Nephron progenitor cell (in vitro differentiated cells): Measurements from ENCODE around the gene TRIML1.

Experiments
- DNase-seq: peaks from one replicate; pipeline ENCODE4 v3.0.0; 2021
- H3K27ac Mint-ChIP-seq: 2 replicates; pipeline ENCODE4 v1.8.0; 2021; ENCODE audit warnings: mild to moderate bottlenecking, moderate library complexity, mixed read lengths
- H3K27me3 Mint-ChIP-seq: 2 replicates; pipeline ENCODE4 v1.8.0; 2021; ENCODE audit warnings: mild to moderate bottlenecking, low read depth, mixed read lengths; ENCODE audit not compliant: poor library complexity
- H3K36me3 Mint-ChIP-seq: 2 replicates; pipeline ENCODE4 v1.8.0; 2021; ENCODE audit warnings: low read depth, mixed read lengths
- H3K4me1 Mint-ChIP-seq: 2 replicates; pipeline ENCODE4 v1.8.0; 2021; ENCODE audit warnings: mixed read lengths
- H3K4me3 Mint-ChIP-seq: 2 replicates; pipeline ENCODE4 v1.8.0; 2021; ENCODE audit warnings: mild to moderate bottlenecking, moderate library complexity, mixed read lengths
- H3K9me3 Mint-ChIP-seq: 2 replicates; pipeline ENCODE4 v1.8.0; 2021; ENCODE audit warnings: mild to moderate bottlenecking, moderate library complexity, mixed read lengths
- CTCF ChIP-seq: fragments of 200-600 bp; sonication (generic); IDR thresholded peaks from 2 replicates; pipeline ENCODE4 v1.5.0; 2021; ENCODE audit warnings: antibody characterized with exemption

Gene TRIML1

GRCh38 chr4:188143731-188144130, 4.5 kb downstream of the TRIML1 start:
- H3K27ac Mint-ChIP-seq: no peak overlapping the region
- no peaks in the 10 kb centered on the region for H3K36me3 Mint-ChIP-seq
- DNase-seq: peak; percentile 4
- H3K27me3 Mint-ChIP-seq: peaks cover 8% of the 10 kb centered on the region
- no peaks in the 10 kb centered on the region for H3K4me1 Mint-ChIP-seq
- peaks cover 15% of the 10 kb centered on the region for H3K9me3 Mint-ChIP-seq
- TF ChIP-seq CTCF: no peak
- no peak overlapping the region for H3K4me3 Mint-ChIP-seq

DNA sequence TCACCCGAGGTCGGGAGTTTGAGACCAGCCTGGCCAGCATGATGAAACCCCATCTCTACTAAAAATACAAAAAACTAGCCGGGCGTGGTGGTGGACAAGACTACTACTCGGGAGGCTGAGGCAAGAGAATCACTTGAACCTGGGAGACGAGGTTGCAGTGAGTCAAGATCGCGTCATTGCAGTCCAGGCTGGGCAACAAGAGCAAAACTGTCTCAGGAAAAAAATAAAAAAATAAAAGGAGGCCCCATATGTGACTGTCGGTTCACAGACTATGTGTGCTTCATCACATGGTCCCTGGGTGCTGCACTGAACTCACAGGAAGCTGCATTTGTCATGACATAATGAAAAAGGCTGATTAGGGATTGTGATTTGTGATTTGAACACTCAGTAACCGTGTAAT, 6.4 kb downstream of the TRIML1 start:
- no peak overlapping the region for H3K4me3 Mint-ChIP-seq
- H3K36me3 Mint-ChIP-seq: no peaks in the 10 kb centered on the region
- H3K27ac Mint-ChIP-seq: no peak overlapping the region
- no peak for TF ChIP-seq CTCF
- no peaks in the 10 kb centered on the region for H3K4me1 Mint-ChIP-seq
- peaks cover 29% of the 10 kb centered on the region for H3K9me3 Mint-ChIP-seq
- DNase-seq: no peak
- peaks cover 12% of the 10 kb centered on the region for H3K27me3 Mint-ChIP-seq

DNA sequence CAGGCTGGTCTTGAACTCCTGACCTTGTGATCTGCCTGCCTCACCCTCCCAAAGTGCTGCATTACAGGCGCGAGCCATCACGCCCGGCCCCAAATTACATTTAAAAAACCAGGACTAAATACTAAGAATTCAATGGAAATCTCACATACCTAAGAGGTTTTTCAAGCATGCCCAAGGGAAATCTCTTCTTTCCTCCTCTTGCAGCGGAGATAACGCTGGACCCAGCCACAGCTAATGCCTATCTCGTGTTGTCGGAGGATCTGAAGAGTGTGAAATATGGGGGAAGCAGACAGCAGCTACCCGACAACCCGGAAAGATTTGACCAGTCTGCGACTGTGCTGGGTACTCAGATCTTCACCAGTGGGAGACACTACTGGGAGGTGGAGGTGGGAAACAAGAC, 7.4 kb downstream of the TRIML1 start:
- no peak overlapping the region for H3K27ac Mint-ChIP-seq
- no peak for DNase-seq
- H3K4me1 Mint-ChIP-seq: no peaks in the 10 kb centered on the region
- H3K9me3 Mint-ChIP-seq: peaks cover 32% of the 10 kb centered on the region
- TF ChIP-seq CTCF: no peak
- H3K36me3 Mint-ChIP-seq: no peaks in the 10 kb centered on the region
- peaks cover 12% of the 10 kb centered on the region for H3K27me3 Mint-ChIP-seq
- no peak overlapping the region for H3K4me3 Mint-ChIP-seq

GRCh38 chr4:188147176-188147575, 7.9 kb downstream of the TRIML1 start:
- peaks cover 32% of the 10 kb centered on the region for H3K9me3 Mint-ChIP-seq
- DNase-seq: no peak
- H3K4me1 Mint-ChIP-seq: no peaks in the 10 kb centered on the region
- no peak overlapping the region for H3K4me3 Mint-ChIP-seq
- no peak for TF ChIP-seq CTCF
- H3K36me3 Mint-ChIP-seq: no peaks in the 10 kb centered on the region
- H3K27ac Mint-ChIP-seq: no peak overlapping the region
- peaks cover 12% of the 10 kb centered on the region for H3K27me3 Mint-ChIP-seq

DNA sequence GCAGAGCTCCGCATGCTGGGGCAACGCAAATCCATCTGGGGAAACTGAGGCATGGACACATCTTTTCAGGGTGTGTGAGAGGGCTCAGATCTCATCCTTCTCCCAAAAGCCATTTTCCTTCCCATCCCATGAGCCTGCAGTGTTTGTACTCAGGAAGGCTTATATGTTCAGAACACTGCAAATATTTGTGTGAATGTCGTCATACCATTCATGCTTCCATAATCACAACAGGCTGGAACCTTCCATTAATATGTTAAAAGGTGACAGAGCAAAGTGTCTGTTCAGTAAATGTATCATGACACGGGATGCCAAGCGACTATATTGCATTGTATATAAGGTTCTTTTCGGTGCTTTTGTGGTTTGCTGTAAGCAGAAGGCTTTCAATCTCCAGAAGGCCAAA, 8.5 kb downstream of the TRIML1 start:
- H3K4me3 Mint-ChIP-seq: no peak overlapping the region
- no peak for TF ChIP-seq CTCF
- H3K36me3 Mint-ChIP-seq: no peaks in the 10 kb centered on the region
- H3K27ac Mint-ChIP-seq: no peak overlapping the region
- H3K27me3 Mint-ChIP-seq: peaks cover 12% of the 10 kb centered on the region
- no peaks in the 10 kb centered on the region for H3K4me1 Mint-ChIP-seq
- DNase-seq: no peak
- H3K9me3 Mint-ChIP-seq: peaks cover 32% of the 10 kb centered on the region

DNA sequence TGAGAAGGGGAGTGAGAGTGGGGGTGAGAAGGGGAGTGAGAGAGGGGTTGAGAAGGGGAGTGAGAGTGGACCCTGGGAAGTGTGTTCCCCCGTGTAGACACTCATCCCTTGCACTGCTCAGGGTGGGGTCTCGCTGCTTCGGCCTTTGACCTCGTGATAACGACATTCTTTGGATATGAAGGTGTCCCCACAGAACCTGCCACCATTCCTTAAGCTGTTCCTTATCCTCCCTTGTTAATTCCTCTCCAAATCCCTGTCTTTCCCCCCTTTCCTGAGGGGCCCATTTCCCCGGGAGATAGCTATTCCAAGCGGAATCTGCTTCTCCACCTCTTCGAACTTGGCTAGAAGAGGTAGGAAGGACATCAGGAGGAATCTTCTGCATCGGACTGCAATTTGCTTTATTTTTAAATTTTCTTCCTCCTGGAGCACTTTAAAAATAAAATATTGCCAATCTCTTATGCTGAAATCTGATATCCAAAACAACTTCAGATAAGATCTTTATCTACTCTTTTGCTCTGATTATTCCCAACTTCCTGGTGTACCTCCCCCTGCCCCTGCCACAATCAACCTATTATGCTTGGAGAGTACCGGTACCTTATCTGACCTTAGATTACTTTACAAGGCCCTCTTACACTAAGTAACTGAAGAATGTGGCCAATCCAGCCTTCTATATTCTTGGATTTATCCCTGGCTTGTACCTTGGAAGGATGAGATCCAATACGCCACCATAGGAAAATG, 15.6 kb downstream of the TRIML1 start:
- peaks cover 34% of the 10 kb centered on the region for H3K9me3 Mint-ChIP-seq
- no peak for TF ChIP-seq CTCF
- no peak overlapping the region for H3K27ac Mint-ChIP-seq
- no peaks in the 10 kb centered on the region for H3K27me3 Mint-ChIP-seq
- H3K4me1 Mint-ChIP-seq: no peaks in the 10 kb centered on the region
- no peak overlapping the region for H3K4me3 Mint-ChIP-seq
- DNase-seq: no peak
- H3K36me3 Mint-ChIP-seq: peaks cover 5% of the 10 kb centered on the region
